ENCODE measurements around the gene LRRC52.

Gene LRRC52

DNA sequence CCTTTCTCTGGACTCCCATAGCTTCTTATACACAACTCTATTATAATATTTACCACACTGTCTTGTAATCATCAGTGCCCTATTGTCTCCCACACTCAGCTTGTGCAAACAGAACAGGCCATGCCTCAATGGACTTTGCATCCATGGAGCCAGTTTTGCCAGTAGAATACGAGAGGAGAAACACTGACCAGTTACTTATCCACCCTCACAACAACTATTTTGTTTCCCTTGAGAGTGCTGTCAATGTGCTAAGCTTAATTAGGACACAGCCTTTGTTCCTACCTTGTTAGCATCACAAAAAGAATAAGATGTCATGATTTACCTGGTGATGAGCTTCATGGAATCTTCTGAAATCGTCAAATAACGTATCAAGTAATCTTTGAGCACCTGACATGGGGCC lies 18.1 kb upstream of the LRRC52 start:
- TF ChIP-seq POLR2AphosphoS5 (IDR thresholded peaks at IDR 0.05; ENCODE audit: low read depth, low read length) (no peak), SIN3A (IDR thresholded peaks at IDR 0.05; ENCODE audit: borderline replicate concordance, insufficient read depth, low read length) (no peak), FOXP2 (optimal IDR thresholded peaks at IDR 0.05; ENCODE audit: borderline replicate concordance, extremely low read depth, extremely low read length, insufficient read depth) (no peak), TAF1 (IDR thresholded peaks at IDR 0.05; ENCODE audit: borderline replicate concordance, insufficient read depth, low read length) (no peak)
- TF ChIP-seq, protein P1, sequence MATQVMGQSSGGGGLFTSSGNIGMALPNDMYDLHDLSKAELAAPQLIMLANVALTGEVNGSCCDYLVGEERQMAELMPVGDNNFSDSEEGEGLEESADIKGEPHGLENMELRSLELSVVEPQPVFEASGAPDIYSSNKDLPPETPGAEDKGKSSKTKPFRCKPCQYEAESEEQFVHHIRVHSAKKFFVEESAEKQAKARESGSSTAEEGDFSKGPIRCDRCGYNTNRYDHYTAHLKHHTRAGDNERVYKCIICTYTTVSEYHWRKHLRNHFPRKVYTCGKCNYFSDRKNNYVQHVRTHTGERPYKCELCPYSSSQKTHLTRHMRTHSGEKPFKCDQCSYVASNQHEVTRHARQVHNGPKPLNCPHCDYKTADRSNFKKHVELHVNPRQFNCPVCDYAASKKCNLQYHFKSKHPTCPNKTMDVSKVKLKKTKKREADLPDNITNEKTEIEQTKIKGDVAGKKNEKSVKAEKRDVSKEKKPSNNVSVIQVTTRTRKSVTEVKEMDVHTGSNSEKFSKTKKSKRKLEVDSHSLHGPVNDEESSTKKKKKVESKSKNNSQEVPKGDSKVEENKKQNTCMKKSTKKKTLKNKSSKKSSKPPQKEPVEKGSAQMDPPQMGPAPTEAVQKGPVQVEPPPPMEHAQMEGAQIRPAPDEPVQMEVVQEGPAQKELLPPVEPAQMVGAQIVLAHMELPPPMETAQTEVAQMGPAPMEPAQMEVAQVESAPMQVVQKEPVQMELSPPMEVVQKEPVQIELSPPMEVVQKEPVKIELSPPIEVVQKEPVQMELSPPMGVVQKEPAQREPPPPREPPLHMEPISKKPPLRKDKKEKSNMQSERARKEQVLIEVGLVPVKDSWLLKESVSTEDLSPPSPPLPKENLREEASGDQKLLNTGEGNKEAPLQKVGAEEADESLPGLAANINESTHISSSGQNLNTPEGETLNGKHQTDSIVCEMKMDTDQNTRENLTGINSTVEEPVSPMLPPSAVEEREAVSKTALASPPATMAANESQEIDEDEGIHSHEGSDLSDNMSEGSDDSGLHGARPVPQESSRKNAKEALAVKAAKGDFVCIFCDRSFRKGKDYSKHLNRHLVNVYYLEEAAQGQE (IDR thresholded peaks at IDR 0.05; ENCODE audit: insufficient read depth in 1 of 2, low read depth in 2 of 2, low read length in 2 of 2), result no peak

DNA sequence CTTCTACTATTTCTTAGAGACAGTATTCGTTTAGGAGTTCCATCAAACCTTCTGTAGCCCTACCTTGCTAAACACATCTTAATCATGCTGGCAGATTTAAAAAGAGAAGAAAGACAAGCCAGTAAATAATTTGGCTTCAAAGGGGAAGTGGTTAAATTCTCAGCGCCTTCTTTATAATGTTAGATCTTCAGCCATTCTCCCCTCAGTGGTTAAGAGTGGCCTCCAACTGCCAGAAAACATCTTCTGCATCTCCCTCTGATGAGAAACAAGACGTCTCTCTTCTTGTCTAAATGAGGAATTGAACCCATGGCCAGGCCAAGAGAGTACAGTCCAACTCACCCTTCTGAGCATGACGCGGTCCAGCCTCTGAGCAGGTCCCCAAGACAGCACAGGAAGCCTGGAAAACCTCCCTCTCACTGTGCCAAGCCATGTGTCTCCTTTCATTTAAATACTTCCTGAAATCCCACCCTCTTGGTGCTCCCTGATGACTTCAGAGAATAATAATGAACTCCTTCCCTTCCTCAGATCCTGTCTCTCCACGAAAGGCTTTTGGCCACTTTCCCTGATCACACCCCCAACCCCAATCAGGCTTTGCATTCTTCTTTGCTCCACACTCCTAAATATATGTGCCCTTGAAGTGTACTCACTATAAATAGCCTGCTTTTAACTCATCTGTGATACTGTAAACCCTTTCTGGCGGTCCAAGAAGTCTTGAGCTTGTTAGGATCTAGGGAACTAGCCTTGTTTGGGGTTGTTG lies 16.4 kb upstream of the LRRC52 start:
- TF ChIP-seq POLR2AphosphoS5 (IDR thresholded peaks at IDR 0.05; ENCODE audit: low read depth, low read length) (no peak), SIN3A (IDR thresholded peaks at IDR 0.05; ENCODE audit: borderline replicate concordance, insufficient read depth, low read length) (no peak), FOXP2 (optimal IDR thresholded peaks at IDR 0.05; ENCODE audit: borderline replicate concordance, extremely low read depth, extremely low read length, insufficient read depth) (no peak), TAF1 (IDR thresholded peaks at IDR 0.05; ENCODE audit: borderline replicate concordance, insufficient read depth, low read length) (no peak)
- TF ChIP-seq, protein P1 (IDR thresholded peaks at IDR 0.05; ENCODE audit: insufficient read depth in 1 of 2, low read depth in 2 of 2, low read length in 2 of 2), result no peak

DNA sequence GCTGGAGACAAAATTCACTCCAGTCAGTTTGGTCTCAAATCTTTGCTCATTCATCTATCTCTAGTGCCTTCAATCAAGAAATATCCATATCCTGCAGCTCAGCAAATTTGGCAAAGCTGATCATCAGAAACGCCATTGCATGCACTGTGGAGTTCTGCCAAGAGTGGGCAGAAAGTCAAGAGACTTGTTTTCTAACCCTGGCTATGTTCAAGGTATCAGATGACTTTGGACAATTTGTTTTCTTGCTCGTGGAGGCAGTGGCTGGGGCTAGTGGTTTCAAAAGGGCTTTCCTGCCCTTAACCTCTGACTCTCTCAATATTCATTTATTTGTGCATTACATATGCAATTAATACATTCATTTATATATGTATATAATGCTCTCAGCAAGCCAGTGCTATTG lies 12.8 kb upstream of the LRRC52 start:
- TF ChIP-seq SIN3A (IDR thresholded peaks at IDR 0.05; ENCODE audit: borderline replicate concordance, insufficient read depth, low read length) (no peak), FOXP2 (optimal IDR thresholded peaks at IDR 0.05; ENCODE audit: borderline replicate concordance, extremely low read depth, extremely low read length, insufficient read depth) (no peak), POLR2AphosphoS5 (IDR thresholded peaks at IDR 0.05; ENCODE audit: low read depth, low read length) (no peak), TAF1 (IDR thresholded peaks at IDR 0.05; ENCODE audit: borderline replicate concordance, insufficient read depth, low read length) (no peak)
- TF ChIP-seq, protein P1 (IDR thresholded peaks at IDR 0.05; ENCODE audit: insufficient read depth in 1 of 2, low read depth in 2 of 2, low read length in 2 of 2), result no peak

DNA sequence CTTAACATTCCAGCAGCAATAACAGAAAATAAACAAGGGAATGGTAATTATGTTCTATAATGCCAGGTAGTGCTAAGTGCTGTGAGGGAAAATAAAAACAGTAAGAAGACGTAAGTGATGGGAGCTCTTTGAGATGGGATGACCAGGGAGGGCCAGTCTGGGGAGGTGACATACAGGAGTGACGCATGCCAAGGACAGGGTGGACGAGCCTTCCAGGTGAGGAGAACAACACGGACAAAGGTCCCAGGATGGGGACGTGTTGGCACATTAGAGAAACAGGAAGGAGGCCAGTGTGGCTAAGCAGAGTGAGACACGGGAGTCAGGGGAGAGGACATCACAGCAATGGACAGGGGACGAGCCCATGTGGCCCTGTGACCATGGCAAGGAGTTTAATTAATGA lies 11.7 kb upstream of the LRRC52 start:
- TF ChIP-seq POLR2AphosphoS5 (IDR thresholded peaks at IDR 0.05; ENCODE audit: low read depth, low read length), result no peak
- TF ChIP-seq, protein P1 (IDR thresholded peaks at IDR 0.05; ENCODE audit: insufficient read depth in 1 of 2, low read depth in 2 of 2, low read length in 2 of 2), result no peak
- TF ChIP-seq SIN3A (IDR thresholded peaks at IDR 0.05; ENCODE audit: borderline replicate concordance, insufficient read depth, low read length), result no peak
- TF ChIP-seq TAF1 (IDR thresholded peaks at IDR 0.05; ENCODE audit: borderline replicate concordance, insufficient read depth, low read length), result no peak
- no peak for TF ChIP-seq FOXP2 (optimal IDR thresholded peaks at IDR 0.05; ENCODE audit: borderline replicate concordance, extremely low read depth, extremely low read length, insufficient read depth)
